ENCODE measurements around the gene GGT6.

GGT6 gene

GRCh38 chr17:4549781-4550533 lies 10.4 kb downstream of the GGT6 start:
- no peak for DNase-seq

- DNase-seq, result no peak
These were observed 11.5 kb downstream of the GGT6 start for GRCh38 chr17:4548721-4549531.

- no peak for DNase-seq
These were observed 12.3 kb downstream of the GGT6 start for GRCh38 chr17:4548061-4548461.

- DNase-seq, result no peak
These were observed 13.1 kb downstream of the GGT6 start for GRCh38 chr17:4547118-4547906.

- DNase-seq, result no peak
These were observed 15.0 kb downstream of the GGT6 start for GRCh38 chr17:4545217-4545951.

- no peak for DNase-seq
These were observed 15.5 kb downstream of the GGT6 start for GRCh38 chr17:4544951-4545216.

- no peak for DNase-seq
These were observed 16.0 kb downstream of the GGT6 start for GRCh38 chr17:4544135-4544950.

- DNase-seq, result no peak
These were observed 16.8 kb downstream of the GGT6 start for GRCh38 chr17:4543557-4544026.

- no peak for DNase-seq
These were observed 17.6 kb downstream of the GGT6 start for GRCh38 chr17:4542726-4543191.

GRCh38 chr17:4542003-4542725 lies 18.2 kb downstream of the GGT6 start:
- DNase-seq, result no peak

GRCh38 chr17:4541328-4542002 lies 18.9 kb downstream of the GGT6 start:
- DNase-seq, result no peak

GRCh38 chr17:4540687-4541327 lies 19.6 kb downstream of the GGT6 start:
- no peak for DNase-seq

GRCh38 chr17:4540224-4540651 lies 20.1 kb downstream of the GGT6 start:
- DNase-seq, result peak; percentile 5

- DNase-seq, result no peak
These were observed 20.7 kb downstream of the GGT6 start for GRCh38 chr17:4539576-4540223.

- no peak for DNase-seq
These were observed 21.4 kb downstream of the GGT6 start for GRCh38 chr17:4539025-4539424.

- DNase-seq, result no peak
These were observed 22.0 kb downstream of the GGT6 start for GRCh38 chr17:4538236-4539002.

GRCh38 chr17:4537451-4538235 lies 22.7 kb downstream of the GGT6 start:
- DNase-seq, result no peak
